ENCODE data around the gene PSMD7. TPM values are rescaled to one million over a fixed set of nuclear protein-coding genes. Genes with fewer than 3 reads are reported as not detected.

The PSMD7 gene
- total RNA-seq, 2 donors from 2014 or later: 128 to 137 TPM

DNA sequence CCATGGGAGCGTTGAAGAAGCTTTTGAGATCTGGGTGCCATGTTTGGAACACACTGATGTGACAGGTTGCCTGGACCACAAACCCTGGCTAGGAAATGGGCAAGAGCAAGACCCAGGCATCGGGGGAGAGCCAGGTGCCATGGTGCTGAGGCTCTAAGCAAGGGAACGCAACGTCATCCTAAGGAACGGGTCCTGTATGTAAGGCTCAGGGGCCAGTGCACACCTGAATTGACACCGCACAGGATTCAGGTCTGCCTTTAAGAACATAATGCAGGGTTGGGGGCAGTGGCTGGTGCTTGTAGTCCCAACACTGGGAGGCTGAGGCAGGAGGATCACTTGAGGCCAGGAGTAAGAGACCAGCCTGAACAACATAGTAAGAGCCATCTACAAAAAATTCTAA lies 10.8 kb downstream of the PSMD7 start:
- Histone ChIP-seq H3K9me3 (ENCODE audit: control insufficient read depth, low read length) (no peaks in the 10 kb centered on the region), H3K27me3 (ENCODE audit: control insufficient read depth, insufficient read depth, low read length, poor library complexity, severe bottlenecking) (no peaks in the 10 kb centered on the region), H3K4me1 (ENCODE audit: control insufficient read depth, insufficient read depth, low read length) (no peaks in the 10 kb centered on the region), H3K36me3 (ENCODE audit: control insufficient read depth, insufficient read depth, low read length) (peaks cover 48% of the 10 kb centered on the region), H3K27ac (ENCODE audit: low read depth, low read length) (no peak overlapping the region), H3K9ac (ENCODE audit: extremely low read depth, low read length, poor library complexity, severe bottlenecking) (no peak overlapping the region), H3K4me3 (ENCODE audit: low read length) (no peak overlapping the region)
- Mint-ChIP-seq H3K27ac (no peak overlapping the region), H3K9me3 (no peaks in the 10 kb centered on the region), H3K4me3 (no peak overlapping the region), H3K27me3 (ENCODE audit: insufficient read depth) (no peaks in the 10 kb centered on the region), H3K36me3 (ENCODE audit: low read depth) (peaks cover 41% of the 10 kb centered on the region), H3K4me1 (no peaks in the 10 kb centered on the region)
- DNase-seq: no peak
- TF ChIP-seq, protein P1, sequence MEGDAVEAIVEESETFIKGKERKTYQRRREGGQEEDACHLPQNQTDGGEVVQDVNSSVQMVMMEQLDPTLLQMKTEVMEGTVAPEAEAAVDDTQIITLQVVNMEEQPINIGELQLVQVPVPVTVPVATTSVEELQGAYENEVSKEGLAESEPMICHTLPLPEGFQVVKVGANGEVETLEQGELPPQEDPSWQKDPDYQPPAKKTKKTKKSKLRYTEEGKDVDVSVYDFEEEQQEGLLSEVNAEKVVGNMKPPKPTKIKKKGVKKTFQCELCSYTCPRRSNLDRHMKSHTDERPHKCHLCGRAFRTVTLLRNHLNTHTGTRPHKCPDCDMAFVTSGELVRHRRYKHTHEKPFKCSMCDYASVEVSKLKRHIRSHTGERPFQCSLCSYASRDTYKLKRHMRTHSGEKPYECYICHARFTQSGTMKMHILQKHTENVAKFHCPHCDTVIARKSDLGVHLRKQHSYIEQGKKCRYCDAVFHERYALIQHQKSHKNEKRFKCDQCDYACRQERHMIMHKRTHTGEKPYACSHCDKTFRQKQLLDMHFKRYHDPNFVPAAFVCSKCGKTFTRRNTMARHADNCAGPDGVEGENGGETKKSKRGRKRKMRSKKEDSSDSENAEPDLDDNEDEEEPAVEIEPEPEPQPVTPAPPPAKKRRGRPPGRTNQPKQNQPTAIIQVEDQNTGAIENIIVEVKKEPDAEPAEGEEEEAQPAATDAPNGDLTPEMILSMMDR (conservative IDR thresholded peaks at IDR 0.05): no peak
- 96% methylated on average over 6 of the region's 6 CpGs for WGBS, 2 experiments (ENCODE audit: insufficient coverage in 1 of 2, insufficient read length in 1 of 2)

DNA sequence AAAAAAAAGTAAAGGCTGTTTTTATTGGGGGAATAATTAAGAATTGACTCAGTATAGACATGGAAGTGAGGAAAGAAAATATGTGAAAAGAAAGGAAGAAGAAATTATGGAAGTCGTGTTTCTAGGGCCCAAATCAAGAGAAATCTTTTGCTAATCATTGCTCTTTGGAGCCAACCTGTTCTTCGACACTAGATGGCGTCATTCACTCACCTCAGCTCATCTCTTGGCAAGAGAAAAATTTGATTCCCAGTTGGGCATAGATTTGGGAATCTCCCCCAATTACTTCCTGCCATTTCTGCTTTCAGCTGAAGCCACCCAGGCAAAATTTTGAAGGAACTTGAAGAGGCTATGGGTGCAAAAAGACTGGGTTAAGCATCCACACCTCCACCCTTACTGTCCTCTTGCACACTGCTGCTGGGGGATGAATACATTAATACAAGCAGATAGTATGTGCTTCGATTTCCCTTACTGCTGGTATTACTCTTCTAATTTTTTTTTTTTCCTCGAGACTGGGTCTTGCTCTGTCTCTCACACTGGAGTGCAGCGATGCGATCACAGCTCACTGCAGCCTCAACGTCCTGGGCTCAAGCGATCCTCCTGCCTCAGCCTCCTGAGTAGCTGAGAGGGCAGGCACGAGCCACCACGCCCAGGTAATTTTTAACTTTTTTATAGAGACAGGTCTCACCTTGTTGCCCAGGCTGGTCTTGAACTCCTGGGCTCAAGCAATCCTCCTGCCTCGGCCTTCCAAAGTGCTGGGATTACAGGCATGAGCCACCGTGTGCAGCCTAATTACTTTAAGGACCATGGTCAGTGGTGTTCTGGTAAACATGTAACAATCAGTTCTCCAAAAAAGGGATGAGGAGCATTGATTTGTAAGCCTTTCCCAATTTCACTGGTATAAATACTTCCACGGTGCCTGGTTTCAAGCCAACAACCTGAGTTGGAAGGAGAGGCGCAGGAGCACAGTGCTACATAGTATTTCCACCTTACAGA lies 13.5 kb downstream of the PSMD7 start:
- no peak overlapping the region for H3K9ac ChIP-seq (ENCODE audit: extremely low read depth, low read length, poor library complexity, severe bottlenecking)
- TF ChIP-seq, protein P1 (conservative IDR thresholded peaks at IDR 0.05): peak; percentile 89
- Mint-ChIP-seq H3K36me3 (ENCODE audit: low read depth) (peaks cover 26% of the 10 kb centered on the region), H3K4me1 (no peaks in the 10 kb centered on the region), H3K27me3 (ENCODE audit: insufficient read depth) (no peaks in the 10 kb centered on the region), H3K27ac (no peak overlapping the region), H3K4me3 (no peak overlapping the region), H3K9me3 (peaks cover 4% of the 10 kb centered on the region)
- H3K27me3 ChIP-seq (ENCODE audit: control insufficient read depth, insufficient read depth, low read length, poor library complexity, severe bottlenecking): no peaks in the 10 kb centered on the region
- H3K4me1 ChIP-seq (ENCODE audit: control insufficient read depth, insufficient read depth, low read length): no peaks in the 10 kb centered on the region
- no peaks in the 10 kb centered on the region for H3K9me3 ChIP-seq (ENCODE audit: control insufficient read depth, low read length)
- H3K36me3 ChIP-seq (ENCODE audit: control insufficient read depth, insufficient read depth, low read length): peaks cover 21% of the 10 kb centered on the region
- no peak overlapping the region for H3K27ac ChIP-seq (ENCODE audit: low read depth, low read length)
- WGBS, 2 experiments (ENCODE audit: insufficient coverage in 1 of 2, insufficient read length in 1 of 2): 75 to 81% methylated on average over 13 to 15 of the region's 15 CpGs
- H3K4me3 ChIP-seq (ENCODE audit: low read length): no peak overlapping the region
- DNase-seq: peak; percentile 61

DNA sequence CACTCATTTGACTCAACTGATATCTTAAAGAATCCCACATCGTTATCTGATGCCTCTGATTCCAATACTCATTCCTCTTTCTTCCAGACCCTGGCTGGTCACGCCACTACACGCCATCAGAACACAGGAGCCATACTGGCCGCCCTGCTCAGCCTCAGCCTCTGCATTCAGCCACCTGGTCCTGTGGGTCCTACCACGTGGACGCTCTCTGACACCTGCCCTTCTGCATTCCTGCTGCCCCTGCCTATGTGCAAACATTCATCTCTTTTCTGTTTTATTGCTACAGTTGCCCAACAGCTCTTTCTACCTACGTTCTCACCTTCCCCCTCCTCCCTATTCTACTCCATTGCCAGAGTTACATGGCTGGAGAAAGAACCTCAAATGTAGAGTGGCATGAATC lies 18.4 kb downstream of the PSMD7 start:
- DNase-seq: no peak
- TF ChIP-seq, protein P1 (conservative IDR thresholded peaks at IDR 0.05): no peak
- Histone ChIP-seq H3K9me3 (ENCODE audit: control insufficient read depth, low read length) (no peaks in the 10 kb centered on the region), H3K36me3 (ENCODE audit: control insufficient read depth, insufficient read depth, low read length) (no peaks in the 10 kb centered on the region), H3K27ac (ENCODE audit: low read depth, low read length) (no peak overlapping the region), H3K9ac (ENCODE audit: extremely low read depth, low read length, poor library complexity, severe bottlenecking) (no peak overlapping the region), H3K27me3 (ENCODE audit: control insufficient read depth, insufficient read depth, low read length, poor library complexity, severe bottlenecking) (no peaks in the 10 kb centered on the region), H3K4me1 (ENCODE audit: control insufficient read depth, insufficient read depth, low read length) (no peaks in the 10 kb centered on the region), H3K4me3 (ENCODE audit: low read length) (no peak overlapping the region)
- 92 to 94% methylated on average over 6 to 7 of the region's 7 CpGs for WGBS, 2 experiments (ENCODE audit: insufficient coverage in 1 of 2, insufficient read length in 1 of 2)
- no peak overlapping the region for H3K4me3 Mint-ChIP-seq
- H3K4me1 Mint-ChIP-seq: no peaks in the 10 kb centered on the region
- H3K36me3 Mint-ChIP-seq (ENCODE audit: low read depth): peaks cover 10% of the 10 kb centered on the region
- H3K27me3 Mint-ChIP-seq (ENCODE audit: insufficient read depth): no peaks in the 10 kb centered on the region
- no peak overlapping the region for H3K27ac Mint-ChIP-seq
- peaks cover 4% of the 10 kb centered on the region for H3K9me3 Mint-ChIP-seq
